Vagina (tissue), 2 donors: ENCODE data around the gene APOL1. TPM values are rescaled to one million over a fixed set of nuclear protein-coding genes. Genes with fewer than 3 reads are reported as not detected.

Source experiments
- DNase-seq, 2 donors: peaks; one replicate each; pipeline ENCODE4 v3.0.0-alpha.2; 2017; ENCODE audit errors: extremely low spot score in 2 of 2
- H3K27ac ChIP-seq: fragments of 200-600 bp; sonication (generic); one replicate; pipeline ENCODE4 v1.5.1; 2019
- H3K27me3 ChIP-seq: fragments of 200-600 bp; sonication (generic); one replicate; pipeline ENCODE4 v1.5.1; 2019
- H3K36me3 ChIP-seq, 2 donors: fragments of 200-600 bp; sonication (generic); one replicate each; pipeline ENCODE4 v1.5.1; 2017 to 2019
- H3K4me1 ChIP-seq: fragments of 200-600 bp; sonication (generic); one replicate; pipeline ENCODE4 v1.5.1; 2019
- H3K4me3 ChIP-seq, 2 donors: fragments of 200-600 bp; sonication (generic); 1 replicate in 1 of 2; 2 replicates in 1 of 2; pipeline ENCODE4 v1.5.1; 2016 to 2019
- H3K9me3 ChIP-seq: fragments of 200-600 bp; sonication (generic); one replicate; pipeline ENCODE4 v1.5.1; 2019
- CTCF ChIP-seq, 3 experiments: fragments of 450-650 bp in 2 of 3; fragments of 200-600 bp in 1 of 3; sonication (generic) in 1 of 3; IDR thresholded peaks; one replicate each; pipeline ENCODE4 v1.5.1; 2017 to 2019; ENCODE audit warnings: antibody characterized with exemption in 3 of 3, mild to moderate bottlenecking in 2 of 3, moderate library complexity in 2 of 3
- POLR2A ChIP-seq, 2 donors: fragments of 450-650 bp; IDR thresholded peaks; one replicate each; pipeline ENCODE4 v1.6.1; 2017; ENCODE audit warnings: antibody characterized with exemption in 2 of 2, mild to moderate bottlenecking in 2 of 2, moderate library complexity in 2 of 2
- POLR2AphosphoS5 ChIP-seq, 2 donors: sonication (generic); formaldehyde crosslinking; IDR thresholded peaks; one replicate each; pipeline ENCODE4 v1.9.0; 2017; ENCODE audit warnings: antibody characterized with exemption in 2 of 2, mild to moderate bottlenecking in 2 of 2, low read depth in 1 of 2; ENCODE audit not compliant: insufficient read depth in 1 of 2
- intact Hi-C: fragments of 100-400 bp; cut with DNase I; formaldehyde crosslinking; loops from one replicate; pipeline ENCODE4 v1.15.1; 2023
- total RNA-seq: library from RNA; depleted of rRNA; stranded (reverse); fragments of >200 nt; gene quantifications from one replicate; pipeline ENCODE4 v1.2.3, GENCODE V29; 2016

The APOL1 gene
- total RNA-seq, 1 donor from 2014 or later: 28.5 TPM

DNA sequence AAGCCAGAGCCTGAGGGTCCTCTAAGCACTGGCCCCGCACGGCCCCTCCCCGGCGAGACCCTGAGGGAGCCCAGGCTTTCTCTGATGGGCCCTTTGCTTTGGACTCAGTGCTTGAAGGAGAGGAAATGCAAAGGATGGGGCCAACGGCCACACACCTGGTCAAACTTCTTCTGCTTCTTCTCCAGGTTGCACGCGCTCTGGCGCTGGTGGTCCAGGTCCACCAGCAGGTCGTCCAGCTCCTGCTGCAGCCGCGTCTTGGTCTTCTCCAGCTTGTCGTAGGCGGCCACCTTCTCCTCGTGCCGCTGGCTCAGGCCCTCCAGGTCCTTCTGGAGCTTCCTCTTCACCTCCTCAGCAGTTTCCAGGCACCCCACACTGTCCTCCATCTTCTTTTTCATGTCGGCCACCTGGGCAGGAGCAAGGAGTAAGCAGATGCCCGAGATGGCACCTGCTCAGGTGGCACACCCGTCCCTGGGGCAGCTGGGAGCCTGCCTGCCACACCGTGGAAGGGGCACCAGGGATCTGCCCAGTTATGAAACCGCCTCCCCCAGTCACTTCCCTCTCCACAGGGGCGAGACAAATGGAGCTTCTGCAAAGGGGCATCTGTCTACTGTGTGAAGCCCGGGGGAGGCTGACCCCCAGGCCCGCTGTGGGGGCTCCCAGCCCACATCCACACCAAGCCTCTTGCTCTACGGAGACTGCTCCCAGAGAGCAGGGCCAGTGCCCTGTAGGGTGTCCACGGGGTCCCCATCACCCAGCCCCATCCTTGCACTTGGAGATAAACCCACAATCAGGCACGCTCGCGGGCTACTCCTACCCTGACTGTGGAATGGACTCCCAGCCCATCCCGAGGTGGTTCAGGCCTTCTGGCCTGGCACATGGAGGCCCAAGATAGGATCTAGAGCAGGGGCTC lies 39.2 kb downstream of the APOL1 start:
- Histone ChIP-seq H3K4me3 (no peak overlapping the region), H3K4me1 (no peaks in the 10 kb centered on the region), H3K36me3 (peaks cover 20 to 87% of the 10 kb centered on the region in 2 donors), H3K27ac (no peak overlapping the region), H3K27me3 (no peaks in the 10 kb centered on the region), H3K9me3 (no peaks in the 10 kb centered on the region)
- no peak for DNase-seq
- intact Hi-C loops: no loop called here
- no peak for TF ChIP-seq POLR2AphosphoS5 (IDR thresholded peaks at IDR 0.05; ENCODE audit: insufficient read depth in 1 of 2, low read depth in 1 of 2)
- no peak for TF ChIP-seq CTCF (IDR thresholded peaks at IDR 0.05)
- TF ChIP-seq POLR2A (IDR thresholded peaks at IDR 0.05): no peak

- no peaks in the 10 kb centered on the region for H3K4me1 ChIP-seq
- peaks cover 20 to 87% of the 10 kb centered on the region in 2 donors for H3K36me3 ChIP-seq
- H3K4me3 ChIP-seq: no peak overlapping the region
- H3K9me3 ChIP-seq: no peaks in the 10 kb centered on the region
- intact Hi-C loops: no loop called here
- no peak overlapping the region for H3K27ac ChIP-seq
- no peak for DNase-seq
- TF ChIP-seq POLR2A (IDR thresholded peaks at IDR 0.05) (no peak), CTCF (IDR thresholded peaks at IDR 0.05) (no peak), POLR2AphosphoS5 (IDR thresholded peaks at IDR 0.05; ENCODE audit: insufficient read depth in 1 of 2, low read depth in 1 of 2) (no peak)
- no peaks in the 10 kb centered on the region for H3K27me3 ChIP-seq
Observed at GRCh38 chr22:36292823-36293530, 40.0 kb downstream of the APOL1 start.

DNA sequence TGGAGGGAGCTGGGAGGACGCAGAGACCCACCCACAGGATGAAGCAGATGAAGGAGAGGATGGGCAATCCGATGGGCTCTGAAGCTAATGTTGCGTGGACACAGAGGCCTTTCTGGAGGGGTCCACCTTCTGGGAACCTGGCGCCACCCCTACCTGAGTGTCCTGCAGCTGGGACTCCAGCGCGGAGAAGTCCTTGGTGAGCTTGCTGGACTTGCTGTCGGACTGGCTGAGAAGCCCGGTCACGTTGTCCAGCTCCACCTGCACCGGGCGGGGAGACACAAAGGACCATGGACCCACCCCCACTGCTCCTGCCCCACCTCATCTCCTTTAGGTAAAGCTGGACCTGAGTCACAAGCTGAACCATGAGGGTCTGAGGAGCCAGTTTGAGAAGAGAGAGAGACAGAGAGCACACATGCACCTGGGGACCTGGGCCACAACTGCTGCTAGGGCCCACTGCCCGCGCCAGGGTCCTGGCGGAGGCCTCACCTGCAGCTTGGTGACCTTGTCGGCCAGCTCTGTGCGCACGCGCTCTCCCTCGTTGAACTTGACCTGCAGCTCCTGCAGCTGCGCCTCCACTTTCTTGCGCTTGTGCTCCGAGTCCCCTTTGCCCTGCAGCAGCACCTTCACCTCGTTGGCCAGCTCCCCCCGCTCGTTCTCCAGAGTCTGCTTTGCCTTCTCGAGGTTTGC lies 40.8 kb downstream of the APOL1 start:
- TF ChIP-seq POLR2A (IDR thresholded peaks at IDR 0.05): no peak
- no peaks in the 10 kb centered on the region for H3K4me1 ChIP-seq
- H3K9me3 ChIP-seq: no peaks in the 10 kb centered on the region
- H3K36me3 ChIP-seq: peaks cover 19 to 87% of the 10 kb centered on the region in 2 donors
- DNase-seq: no peak
- H3K4me3 ChIP-seq: no peak overlapping the region
- H3K27me3 ChIP-seq: no peaks in the 10 kb centered on the region
- intact Hi-C loops: no loop called here
- H3K27ac ChIP-seq: no peak overlapping the region

GRCh38 chr22:36294293-36294620 lies 41.3 kb downstream of the APOL1 start:
- no peak for DNase-seq
- Histone ChIP-seq H3K4me1 (no peaks in the 10 kb centered on the region), H3K27ac (no peak overlapping the region), H3K36me3 (peaks cover 18 to 87% of the 10 kb centered on the region in 2 donors), H3K4me3 (no peak overlapping the region), H3K9me3 (no peaks in the 10 kb centered on the region), H3K27me3 (no peaks in the 10 kb centered on the region)
- intact Hi-C loops: no loop called here
- TF ChIP-seq POLR2AphosphoS5 (IDR thresholded peaks at IDR 0.05; ENCODE audit: insufficient read depth in 1 of 2, low read depth in 1 of 2) (no peak), CTCF (IDR thresholded peaks at IDR 0.05) (no peak), POLR2A (IDR thresholded peaks at IDR 0.05) (no peak)

GRCh38 chr22:36294801-36295200 lies 41.9 kb downstream of the APOL1 start:
- no peaks in the 10 kb centered on the region for H3K27me3 ChIP-seq
- H3K9me3 ChIP-seq: no peaks in the 10 kb centered on the region
- peaks cover 21 to 87% of the 10 kb centered on the region in 2 donors for H3K36me3 ChIP-seq
- H3K4me3 ChIP-seq: no peak overlapping the region
- no peaks in the 10 kb centered on the region for H3K4me1 ChIP-seq
- no peak for DNase-seq
- no peak overlapping the region for H3K27ac ChIP-seq
- TF ChIP-seq POLR2AphosphoS5 (IDR thresholded peaks at IDR 0.05; ENCODE audit: insufficient read depth in 1 of 2, low read depth in 1 of 2) (no peak), CTCF (IDR thresholded peaks at IDR 0.05) (no peak), POLR2A (IDR thresholded peaks at IDR 0.05) (no peak)
- intact Hi-C loops: no loop called here
